Kidney epithelial cell (primary cell): ENCODE results near the gene DAPP1. TPM values are rescaled to one million over a fixed set of nuclear protein-coding genes. Genes with fewer than 3 reads are reported as not detected.

Source experiments
- DNase-seq: peaks from one replicate; pipeline ENCODE4 v3.0.0-alpha.2; 2010; ENCODE audit warnings: low read depth
- H3K27me3 ChIP-seq: 2 replicates; pipeline ENCODE4 v1.6.0; 2011; ENCODE audit warnings: low read length; ENCODE audit not compliant: control insufficient read depth, insufficient read depth
- H3K36me3 ChIP-seq: 2 replicates; pipeline ENCODE4 v1.5.1; 2011; ENCODE audit warnings: low read length; ENCODE audit not compliant: control insufficient read depth, insufficient read depth
- H3K4me3 ChIP-seq: 2 replicates; pipeline ENCODE4 v1.5.1; 2011; ENCODE audit warnings: low read depth, mild to moderate bottlenecking, control low read depth, low read length
- total RNA-seq: library from RNA; depleted of rRNA; stranded (reverse); fragments of >200 nt; gene quantifications from 2 replicates; pipeline ENCODE4 v1.2.3, GENCODE V29; 2015
- TF ChIP-seq, protein P1 (sequence below): IDR thresholded peaks from 2 replicates; pipeline ENCODE4 v1.5.1; 2011; ENCODE audit warnings: mild to moderate bottlenecking, moderate library complexity, low read length, control low read depth, inconsistent platforms; ENCODE audit not compliant: insufficient read depth, poor library complexity, severe bottlenecking

Gene DAPP1
- total RNA-seq, 1 donor from 2014 or later = 29.0 TPM

DNA sequence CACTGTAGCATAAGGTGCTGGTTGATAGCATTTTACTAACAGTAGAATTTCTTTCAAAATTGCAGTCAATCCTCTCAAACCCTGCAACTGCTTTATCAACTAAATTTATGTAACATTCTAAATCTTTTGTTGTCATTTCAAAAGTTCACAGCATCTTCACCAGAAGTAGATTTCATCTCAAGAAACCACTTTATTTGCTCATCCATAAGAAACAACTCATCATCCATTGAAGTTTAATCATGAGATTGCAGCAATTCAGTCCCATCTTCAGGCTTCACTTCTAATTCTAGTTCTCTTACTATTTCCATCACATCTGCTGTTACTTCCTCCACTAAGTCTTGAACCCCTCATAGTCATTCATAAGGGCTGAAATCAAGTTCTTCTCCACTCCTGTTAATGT lies 55.9 kb downstream of the DAPP1 start:
- Histone ChIP-seq H3K4me3 (no peak overlapping the region), H3K36me3 (no peaks in the 10 kb centered on the region), H3K27me3 (no peaks in the 10 kb centered on the region)
- TF ChIP-seq, protein P1, sequence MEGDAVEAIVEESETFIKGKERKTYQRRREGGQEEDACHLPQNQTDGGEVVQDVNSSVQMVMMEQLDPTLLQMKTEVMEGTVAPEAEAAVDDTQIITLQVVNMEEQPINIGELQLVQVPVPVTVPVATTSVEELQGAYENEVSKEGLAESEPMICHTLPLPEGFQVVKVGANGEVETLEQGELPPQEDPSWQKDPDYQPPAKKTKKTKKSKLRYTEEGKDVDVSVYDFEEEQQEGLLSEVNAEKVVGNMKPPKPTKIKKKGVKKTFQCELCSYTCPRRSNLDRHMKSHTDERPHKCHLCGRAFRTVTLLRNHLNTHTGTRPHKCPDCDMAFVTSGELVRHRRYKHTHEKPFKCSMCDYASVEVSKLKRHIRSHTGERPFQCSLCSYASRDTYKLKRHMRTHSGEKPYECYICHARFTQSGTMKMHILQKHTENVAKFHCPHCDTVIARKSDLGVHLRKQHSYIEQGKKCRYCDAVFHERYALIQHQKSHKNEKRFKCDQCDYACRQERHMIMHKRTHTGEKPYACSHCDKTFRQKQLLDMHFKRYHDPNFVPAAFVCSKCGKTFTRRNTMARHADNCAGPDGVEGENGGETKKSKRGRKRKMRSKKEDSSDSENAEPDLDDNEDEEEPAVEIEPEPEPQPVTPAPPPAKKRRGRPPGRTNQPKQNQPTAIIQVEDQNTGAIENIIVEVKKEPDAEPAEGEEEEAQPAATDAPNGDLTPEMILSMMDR = no peak
- DNase-seq = no peak

DNA sequence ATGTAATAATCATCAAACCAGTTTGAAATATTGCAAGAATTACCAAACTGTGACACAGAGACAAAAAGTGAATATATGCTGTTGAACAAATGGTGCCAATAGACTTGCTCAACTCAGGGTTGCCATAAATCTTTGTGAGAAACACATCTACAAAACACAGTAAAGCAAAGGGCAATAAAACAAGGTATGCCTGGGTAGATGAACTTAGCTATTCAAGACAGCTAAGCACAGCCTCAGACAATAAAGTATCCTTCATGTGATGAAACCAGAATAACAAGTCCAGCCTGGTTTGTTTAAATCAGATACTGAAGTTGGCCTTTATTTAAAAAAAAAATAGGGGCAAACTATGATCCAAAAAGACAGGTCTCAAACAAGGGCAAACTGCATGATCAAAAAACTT lies 58.4 kb downstream of the DAPP1 start:
- Histone ChIP-seq H3K27me3 (no peaks in the 10 kb centered on the region), H3K36me3 (no peaks in the 10 kb centered on the region), H3K4me3 (no peak overlapping the region)
- no peak for DNase-seq
- TF ChIP-seq, protein P1 = no peak

DNA sequence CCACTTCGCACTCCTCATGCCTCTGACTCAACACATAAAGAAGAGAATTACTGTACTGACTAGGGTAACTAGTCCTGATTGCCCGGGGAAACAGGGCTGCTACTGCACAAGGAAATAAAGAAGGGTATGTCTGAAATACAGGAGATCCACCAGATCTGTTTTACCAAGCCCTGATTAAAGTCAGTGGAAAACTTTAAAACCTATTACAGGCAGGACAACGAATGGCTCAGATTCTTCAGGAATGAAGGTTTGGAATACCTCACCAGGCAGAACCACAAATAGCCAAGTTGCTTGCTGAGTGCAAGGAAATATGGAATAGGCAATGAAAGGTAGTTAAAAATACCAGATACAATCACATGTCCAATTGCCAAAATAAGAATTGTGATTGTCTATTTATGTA lies 60.3 kb downstream of the DAPP1 start:
- no peak for DNase-seq
- no peak overlapping the region for H3K4me3 ChIP-seq
- H3K27me3 ChIP-seq = no peaks in the 10 kb centered on the region
- TF ChIP-seq, protein P1 = no peak
- H3K36me3 ChIP-seq = no peaks in the 10 kb centered on the region

DNA sequence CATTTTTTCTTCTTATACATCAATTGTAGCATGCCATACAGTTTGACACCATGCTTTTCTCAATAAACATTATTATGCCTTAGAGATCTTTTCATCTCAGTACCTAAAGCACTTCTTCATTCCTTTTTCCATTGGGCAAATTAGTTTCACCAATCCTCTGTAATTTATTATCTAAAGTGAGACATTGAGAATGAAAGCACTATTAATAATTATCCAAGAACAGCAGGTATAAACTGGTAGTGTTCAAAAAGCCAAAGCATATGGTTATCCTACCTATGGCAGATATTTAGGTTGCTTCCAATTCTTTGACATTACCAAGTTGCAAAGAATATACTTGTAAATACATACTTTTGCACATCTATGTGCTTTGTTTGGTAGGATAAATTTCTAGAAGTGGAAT lies 62.0 kb downstream of the DAPP1 start:
- no peak overlapping the region for H3K4me3 ChIP-seq
- no peak for DNase-seq
- TF ChIP-seq, protein P1 = no peak
- H3K27me3 ChIP-seq = no peaks in the 10 kb centered on the region
- H3K36me3 ChIP-seq = no peaks in the 10 kb centered on the region

DNA sequence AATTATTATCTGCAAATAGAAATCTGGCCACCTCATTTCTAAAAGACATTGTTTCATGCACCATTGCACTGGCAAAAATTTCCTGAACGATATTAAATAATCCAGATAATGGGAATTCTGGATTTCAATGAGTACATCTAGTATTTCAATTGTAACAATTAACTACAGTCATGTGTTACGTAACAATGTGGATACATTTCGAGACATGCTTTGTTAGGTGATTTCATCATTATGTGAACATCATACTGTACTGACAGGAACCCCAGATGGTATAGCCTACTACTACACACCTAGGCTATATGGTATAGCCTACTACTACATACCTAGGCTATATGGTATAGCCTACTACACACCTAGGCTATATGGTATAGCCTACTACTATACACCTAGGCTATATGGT lies 62.8 kb downstream of the DAPP1 start:
- TF ChIP-seq, protein P1 = no peak
- no peaks in the 10 kb centered on the region for H3K36me3 ChIP-seq
- H3K27me3 ChIP-seq = no peaks in the 10 kb centered on the region
- DNase-seq = no peak
- no peak overlapping the region for H3K4me3 ChIP-seq

DNA sequence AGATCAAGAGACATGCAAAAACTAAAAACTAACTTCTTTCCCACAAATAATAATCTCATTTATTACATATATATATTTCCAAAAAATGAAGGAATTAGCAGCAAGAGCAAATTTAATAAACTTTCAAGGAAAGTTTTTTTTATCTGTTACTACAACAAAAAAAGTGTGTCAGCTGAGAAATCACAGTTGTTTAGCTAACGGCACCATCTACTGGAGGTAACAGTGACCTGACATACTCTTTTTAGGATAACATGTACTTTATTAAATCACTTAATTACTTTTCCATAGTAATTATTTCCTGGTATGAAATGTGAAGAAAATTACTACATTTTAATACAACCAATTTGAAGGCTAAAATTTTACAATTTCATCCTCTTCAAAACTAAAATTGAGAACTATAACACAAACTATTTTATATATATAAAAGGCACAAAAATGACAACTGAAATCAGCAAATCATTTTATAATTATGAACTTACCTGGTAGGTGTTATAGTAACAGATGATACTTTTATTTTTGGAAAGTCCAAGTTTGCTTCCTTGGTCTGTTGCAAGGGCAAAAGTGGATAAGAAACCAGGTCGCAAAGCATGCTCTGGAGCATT lies 68.5 kb downstream of the DAPP1 start:
- Histone ChIP-seq H3K27me3 (no peaks in the 10 kb centered on the region), H3K4me3 (no peak overlapping the region), H3K36me3 (no peaks in the 10 kb centered on the region)
- TF ChIP-seq, protein P1 = peak; percentile 46
- DNase-seq = no peak
